Fibroblast of lung (primary cell): ENCODE results near the gene KIF16B.

ENCODE experiments used
- EZH2 ChIP-seq: IDR thresholded peaks from 2 replicates; pipeline ENCODE4 v1.5.1; 2012; ENCODE audit warnings: low read length, control low read depth, mild to moderate bottlenecking; ENCODE audit errors: missing control alignments
- TF ChIP-seq, protein P1 (sequence below), 2 donors: IDR thresholded peaks in 1 of 2; conservative IDR thresholded peaks in 1 of 2; 1 replicate in 1 of 2; 2 replicates in 1 of 2; pipeline ENCODE4 v1.5.1; 2011 to 2012; ENCODE audit warnings: low read length in 2 of 2, control low read depth in 1 of 2, inconsistent platforms in 1 of 2, low read depth in 1 of 2, mild to moderate bottlenecking in 1 of 2

- TF ChIP-seq, protein P1, sequence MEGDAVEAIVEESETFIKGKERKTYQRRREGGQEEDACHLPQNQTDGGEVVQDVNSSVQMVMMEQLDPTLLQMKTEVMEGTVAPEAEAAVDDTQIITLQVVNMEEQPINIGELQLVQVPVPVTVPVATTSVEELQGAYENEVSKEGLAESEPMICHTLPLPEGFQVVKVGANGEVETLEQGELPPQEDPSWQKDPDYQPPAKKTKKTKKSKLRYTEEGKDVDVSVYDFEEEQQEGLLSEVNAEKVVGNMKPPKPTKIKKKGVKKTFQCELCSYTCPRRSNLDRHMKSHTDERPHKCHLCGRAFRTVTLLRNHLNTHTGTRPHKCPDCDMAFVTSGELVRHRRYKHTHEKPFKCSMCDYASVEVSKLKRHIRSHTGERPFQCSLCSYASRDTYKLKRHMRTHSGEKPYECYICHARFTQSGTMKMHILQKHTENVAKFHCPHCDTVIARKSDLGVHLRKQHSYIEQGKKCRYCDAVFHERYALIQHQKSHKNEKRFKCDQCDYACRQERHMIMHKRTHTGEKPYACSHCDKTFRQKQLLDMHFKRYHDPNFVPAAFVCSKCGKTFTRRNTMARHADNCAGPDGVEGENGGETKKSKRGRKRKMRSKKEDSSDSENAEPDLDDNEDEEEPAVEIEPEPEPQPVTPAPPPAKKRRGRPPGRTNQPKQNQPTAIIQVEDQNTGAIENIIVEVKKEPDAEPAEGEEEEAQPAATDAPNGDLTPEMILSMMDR (conservative IDR thresholded peaks at IDR 0.05 in 1 of 2, IDR thresholded peaks at IDR 0.05 in 1 of 2; ENCODE audit: low read depth in 1 of 2, low read length in 2 of 2), result no peak
- no peak for TF ChIP-seq EZH2
These were observed 212.6 kb downstream of the KIF16B start for GRCh38 chr20:16360668-16361067.
